ENCODE data around the gene CFD.
A peak's percentile ranks its signal among the peaks of the same experiment; 100 is the strongest.

The CFD gene

GRCh38 chr19:812747-813218 lies 46.7 kb upstream of the CFD start:
- in situ Hi-C loops (cut with MboI; ENCODE audit: low pct_unique_long_range_greater_than_20kb, low sequenced_read_pairs, unreplicated experiment) = no loop called here
- TF ChIP-seq CTCF (IDR thresholded peaks at IDR 0.05; ENCODE audit: extremely low read depth, insufficient read depth, missing control alignments) = no peak
- DNase-seq (ENCODE audit: low spot score) = peak; percentile 38

GRCh38 chr19:813219-814151 lies 46.0 kb upstream of the CFD start:
- in situ Hi-C loops (cut with MboI; ENCODE audit: low pct_unique_long_range_greater_than_20kb, low sequenced_read_pairs, unreplicated experiment) = no loop called here
- DNase-seq (ENCODE audit: low spot score) = peak; percentile 54
- no peak for TF ChIP-seq CTCF (IDR thresholded peaks at IDR 0.05; ENCODE audit: extremely low read depth, insufficient read depth, missing control alignments)

- in situ Hi-C loops (cut with MboI; ENCODE audit: low pct_unique_long_range_greater_than_20kb, low sequenced_read_pairs, unreplicated experiment) = no loop called here
- no peak for TF ChIP-seq CTCF (IDR thresholded peaks at IDR 0.05; ENCODE audit: extremely low read depth, insufficient read depth, missing control alignments)
- DNase-seq (ENCODE audit: low spot score) = peak; percentile 46
Observed at GRCh38 chr19:814152-815078, 45.0 kb upstream of the CFD start.

GRCh38 chr19:815079-815774 lies 44.2 kb upstream of the CFD start:
- in situ Hi-C loops (cut with MboI; ENCODE audit: low pct_unique_long_range_greater_than_20kb, low sequenced_read_pairs, unreplicated experiment) = no loop called here
- peak; percentile 46 for DNase-seq (ENCODE audit: low spot score)
- no peak for TF ChIP-seq CTCF (IDR thresholded peaks at IDR 0.05; ENCODE audit: extremely low read depth, insufficient read depth, missing control alignments)

GRCh38 chr19:815775-816499 lies 43.5 kb upstream of the CFD start:
- no peak for TF ChIP-seq CTCF (IDR thresholded peaks at IDR 0.05; ENCODE audit: extremely low read depth, insufficient read depth, missing control alignments)
- in situ Hi-C loops (cut with MboI; ENCODE audit: low pct_unique_long_range_greater_than_20kb, low sequenced_read_pairs, unreplicated experiment) = no loop called here
- no peak for DNase-seq (ENCODE audit: low spot score)
